ENCODE data around the gene UBE2C. TPM values are rescaled to one million over a fixed set of nuclear protein-coding genes. Genes with fewer than 3 reads are reported as not detected.
A peak's percentile ranks its signal among the peaks of the same experiment; 100 is the strongest.
"Not testable (repeated sequence)": the region's sequence is repeated elsewhere in the genome, so short reads cannot be mapped to it uniquely, and the experiment has no call there.

UBE2C gene
- polyA plus RNA-seq (ENCODE audit: insufficient read length in 3 of 3) = 10 to 100 TPM; 62.5 to 67.2 (median 66.1) TPM

- peak; percentile 97 to 99 (median 98) for DNase-seq (ENCODE audit: low read depth in 3 of 3, low spot score in 2 of 3)
Observed at GRCh38 chr20:45812157-45813005, at the start of gene UBE2C. Gene UBE2C (plus strand): TSS chr20:45812644. CDS start chr20:45812696, 52 bp downstream.

DNA sequence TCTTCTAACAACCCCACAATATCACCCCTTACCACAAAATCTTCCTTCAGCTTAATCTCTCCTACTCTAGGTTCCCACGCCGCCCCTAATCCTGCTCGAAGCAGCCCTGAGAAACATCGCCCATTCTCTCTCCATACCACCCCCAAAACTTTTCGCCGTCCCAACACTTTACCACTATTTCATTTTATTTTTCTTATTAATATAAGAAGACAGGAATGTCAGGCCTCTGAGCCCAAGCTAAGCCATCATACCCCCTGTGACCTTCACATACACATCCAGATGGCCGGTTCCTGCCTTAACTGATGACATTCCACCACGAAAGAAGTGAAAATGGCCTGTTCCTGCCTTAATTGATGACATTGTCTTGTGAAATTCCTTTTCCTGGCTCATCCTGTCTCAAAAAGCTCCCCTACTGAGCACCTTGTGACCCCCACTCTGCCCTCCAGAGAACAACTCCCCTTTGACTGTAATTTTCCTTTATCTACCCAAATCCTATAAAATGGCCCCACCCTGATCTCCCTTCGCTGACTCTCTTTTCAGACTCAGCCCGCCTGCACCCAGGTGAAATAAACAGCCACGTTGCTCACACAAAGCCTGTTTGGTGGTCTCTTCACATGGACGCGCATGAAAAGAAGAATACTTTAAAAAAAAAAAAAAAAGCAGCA lies 47.7 kb upstream of the UBE2C start:
- not testable (repeated sequence) for DNase-seq (ENCODE audit: low read depth in 3 of 3, low spot score in 2 of 3)

- DNase-seq (ENCODE audit: low read depth in 3 of 3, low spot score in 2 of 3) = no peak
Observed at GRCh38 chr20:45765307-45765875, 47.1 kb upstream of the UBE2C start.

- DNase-seq (ENCODE audit: low read depth in 3 of 3, low spot score in 2 of 3) = peak in 1 of 3 donors; percentile 3
Observed at GRCh38 chr20:45765980-45766379, 46.5 kb upstream of the UBE2C start.

DNA sequence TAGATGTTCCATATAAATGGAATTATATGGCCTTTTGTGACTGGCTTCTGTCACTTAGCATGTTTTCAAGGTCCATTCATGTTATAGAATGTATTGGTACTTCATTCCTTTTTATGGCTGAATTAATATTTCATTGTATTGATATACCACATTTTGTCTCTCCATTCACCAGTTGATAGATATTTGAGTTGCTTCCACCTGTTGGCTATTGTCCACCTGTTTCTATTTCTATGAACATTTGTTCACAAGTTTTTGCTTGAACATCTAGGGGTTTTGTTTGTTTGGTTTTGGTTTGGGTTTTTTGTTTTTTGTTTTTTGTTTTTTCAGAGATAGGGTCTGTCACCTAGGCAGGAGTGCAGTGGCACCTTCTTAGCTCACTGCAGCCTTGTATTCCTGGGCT lies 44.0 kb upstream of the UBE2C start:
- DNase-seq (ENCODE audit: low read depth in 3 of 3, low spot score in 2 of 3) = no peak

GRCh38 chr20:45771182-45771759 lies 41.2 kb upstream of the UBE2C start:
- DNase-seq (ENCODE audit: low read depth in 3 of 3, low spot score in 2 of 3) = peak; percentile 66 to 75 (median 74)

GRCh38 chr20:45772693-45773092 lies 39.8 kb upstream of the UBE2C start:
- no peak for DNase-seq (ENCODE audit: low read depth in 3 of 3, low spot score in 2 of 3)

- DNase-seq (ENCODE audit: low read depth in 3 of 3, low spot score in 2 of 3) = no peak
Observed at GRCh38 chr20:45774945-45775344, 37.5 kb upstream of the UBE2C start.

GRCh38 chr20:45775411-45775810 lies 37.0 kb upstream of the UBE2C start:
- DNase-seq (ENCODE audit: low read depth in 3 of 3, low spot score in 2 of 3) = no peak

DNA sequence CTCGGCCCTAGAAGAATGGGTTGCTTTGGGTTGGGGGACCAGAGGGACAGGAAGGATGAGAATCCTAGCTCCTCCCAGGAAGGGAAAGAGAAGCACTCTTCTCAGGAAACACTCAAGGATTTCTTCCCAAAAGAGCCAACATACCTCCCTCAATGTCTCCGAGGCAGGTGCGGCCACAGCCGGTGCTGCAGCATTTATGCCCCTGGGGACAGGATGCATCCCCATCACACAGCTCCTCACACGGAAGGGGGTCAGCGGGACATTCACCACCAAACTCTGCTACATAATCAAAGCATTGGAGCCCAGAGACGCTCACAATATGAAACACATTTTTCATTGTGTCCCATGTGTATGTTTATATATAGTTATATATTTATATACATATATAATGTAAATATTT lies 35.5 kb upstream of the UBE2C start:
- no peak for DNase-seq (ENCODE audit: low read depth in 3 of 3, low spot score in 2 of 3)

DNA sequence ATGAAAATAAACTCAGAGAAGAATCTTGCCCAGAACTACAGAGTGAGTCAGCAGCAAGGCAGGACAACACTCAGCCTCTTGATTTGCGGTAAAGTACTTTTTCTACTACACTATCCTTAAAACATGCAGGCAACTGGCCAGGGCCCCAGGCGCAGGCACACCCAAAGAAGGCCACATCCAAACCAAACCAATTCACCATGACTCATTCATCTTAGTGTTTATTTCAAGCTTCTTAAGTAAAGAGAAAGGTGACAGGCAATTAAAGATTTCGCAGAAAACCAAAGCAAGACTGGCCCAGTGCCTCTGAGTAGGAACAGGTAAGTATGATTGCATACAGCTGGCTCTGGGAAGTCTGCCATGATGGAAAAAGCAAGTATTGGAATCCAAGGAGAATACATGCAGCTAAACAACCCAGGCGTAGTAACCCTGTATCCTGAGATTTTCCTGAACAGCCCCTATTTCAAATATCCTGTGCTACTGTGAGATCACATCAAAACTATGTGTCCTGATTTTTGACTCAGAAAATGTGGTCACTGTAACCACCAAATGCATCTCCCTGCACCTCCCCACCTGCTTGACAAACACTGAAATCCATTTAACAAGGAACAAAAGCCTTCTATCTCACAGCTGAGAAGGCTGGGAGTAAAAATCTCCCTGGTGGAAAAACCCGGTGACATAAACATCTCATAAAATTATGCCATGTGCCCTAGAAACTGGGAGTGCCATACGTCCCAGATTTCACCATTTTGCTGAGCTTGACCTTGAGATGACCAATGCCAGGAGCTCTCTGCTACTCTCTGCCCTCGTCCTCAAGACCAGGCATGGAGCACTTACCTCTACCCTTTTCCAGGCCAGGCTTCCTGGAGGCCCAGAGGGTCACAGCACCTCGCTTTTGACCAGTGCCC lies 33.2 kb upstream of the UBE2C start:
- DNase-seq (ENCODE audit: low read depth in 3 of 3, low spot score in 2 of 3) = no peak

DNA sequence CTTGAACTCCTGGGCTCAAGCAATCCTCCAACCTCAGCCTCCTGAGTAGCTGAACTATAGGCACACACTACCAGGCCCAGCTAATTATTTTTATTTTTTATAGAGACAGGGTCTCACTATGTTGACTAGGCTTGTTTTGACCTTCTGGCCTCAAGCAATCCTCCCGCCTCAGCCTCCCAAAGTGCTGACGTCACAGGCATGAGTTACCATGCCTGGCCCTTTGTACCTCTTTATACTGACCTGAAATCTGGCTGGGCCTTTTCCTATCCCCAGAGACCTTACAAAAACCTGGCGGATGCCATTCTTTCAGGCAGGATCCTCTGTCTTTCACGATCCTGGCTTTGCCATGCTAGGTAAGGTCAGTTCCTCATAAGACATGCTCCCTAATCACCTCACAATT lies 32.3 kb upstream of the UBE2C start:
- no peak for DNase-seq (ENCODE audit: low read depth in 3 of 3, low spot score in 2 of 3)

GRCh38 chr20:45781391-45781931 lies 31.0 kb upstream of the UBE2C start:
- no peak for DNase-seq (ENCODE audit: low read depth in 3 of 3, low spot score in 2 of 3)

DNA sequence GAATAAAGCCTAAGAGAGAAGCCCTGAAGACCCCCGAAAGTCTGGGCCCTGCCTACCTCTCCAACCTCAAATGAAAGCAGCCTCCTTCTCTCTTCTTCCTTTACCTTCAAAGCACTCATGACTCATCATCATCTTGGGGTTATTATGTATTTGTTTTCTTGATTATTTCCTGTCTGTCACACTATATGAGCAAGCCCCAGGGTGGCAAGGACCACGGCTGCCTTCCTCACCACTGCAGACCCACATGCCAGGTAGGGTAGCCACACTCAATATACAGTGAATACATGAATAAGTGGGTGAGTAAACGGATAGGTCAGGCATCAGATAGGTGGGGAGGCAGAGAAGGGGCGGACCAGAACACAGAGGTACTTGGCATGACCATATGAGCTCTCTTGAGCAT lies 29.6 kb upstream of the UBE2C start:
- no peak for DNase-seq (ENCODE audit: low read depth in 3 of 3, low spot score in 2 of 3)

GRCh38 chr20:45783656-45784294 lies 28.7 kb upstream of the UBE2C start:
- DNase-seq (ENCODE audit: low read depth in 3 of 3, low spot score in 2 of 3) = no peak

- no peak for DNase-seq (ENCODE audit: low read depth in 3 of 3, low spot score in 2 of 3)
Observed at GRCh38 chr20:45788351-45788750, 24.1 kb upstream of the UBE2C start.

DNA sequence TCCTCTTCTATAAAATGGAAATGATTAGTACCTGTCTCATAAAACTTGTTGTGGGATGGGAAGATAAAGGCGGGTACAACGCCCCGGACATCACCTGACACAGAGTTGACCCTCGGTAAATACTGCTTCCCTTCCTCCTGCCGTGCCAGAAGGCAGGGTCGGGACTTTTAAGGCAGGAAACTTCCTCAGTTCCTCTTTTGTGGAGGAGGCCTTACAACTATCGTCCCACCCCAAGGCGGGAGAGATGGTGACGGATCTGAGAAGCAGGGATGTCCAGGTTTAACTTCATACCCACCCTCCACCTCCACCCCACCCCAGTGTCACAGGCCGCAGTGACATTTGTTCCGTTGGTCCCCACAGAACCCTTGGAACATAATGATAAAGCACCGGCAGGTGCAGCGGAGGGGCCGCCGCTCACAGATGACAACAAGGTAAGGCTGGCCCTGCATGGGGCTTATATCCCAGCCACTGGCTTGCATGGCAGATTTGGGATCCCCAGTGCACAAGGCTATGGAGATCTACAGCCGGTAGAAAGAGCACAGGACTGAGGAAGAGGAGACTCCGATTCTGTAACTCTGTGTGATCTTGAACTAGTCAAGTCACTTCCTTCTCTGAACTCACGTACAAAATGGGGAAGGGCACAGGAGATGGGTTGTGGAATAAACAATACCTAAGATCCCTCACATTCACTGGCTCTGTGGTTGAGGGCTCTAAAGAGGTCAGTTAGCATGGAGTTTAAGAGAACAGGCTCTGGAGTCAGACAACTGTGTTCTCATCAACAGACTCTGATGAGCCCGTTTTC lies 19.9 kb upstream of the UBE2C start:
- no peak for DNase-seq (ENCODE audit: low read depth in 3 of 3, low spot score in 2 of 3)

DNA sequence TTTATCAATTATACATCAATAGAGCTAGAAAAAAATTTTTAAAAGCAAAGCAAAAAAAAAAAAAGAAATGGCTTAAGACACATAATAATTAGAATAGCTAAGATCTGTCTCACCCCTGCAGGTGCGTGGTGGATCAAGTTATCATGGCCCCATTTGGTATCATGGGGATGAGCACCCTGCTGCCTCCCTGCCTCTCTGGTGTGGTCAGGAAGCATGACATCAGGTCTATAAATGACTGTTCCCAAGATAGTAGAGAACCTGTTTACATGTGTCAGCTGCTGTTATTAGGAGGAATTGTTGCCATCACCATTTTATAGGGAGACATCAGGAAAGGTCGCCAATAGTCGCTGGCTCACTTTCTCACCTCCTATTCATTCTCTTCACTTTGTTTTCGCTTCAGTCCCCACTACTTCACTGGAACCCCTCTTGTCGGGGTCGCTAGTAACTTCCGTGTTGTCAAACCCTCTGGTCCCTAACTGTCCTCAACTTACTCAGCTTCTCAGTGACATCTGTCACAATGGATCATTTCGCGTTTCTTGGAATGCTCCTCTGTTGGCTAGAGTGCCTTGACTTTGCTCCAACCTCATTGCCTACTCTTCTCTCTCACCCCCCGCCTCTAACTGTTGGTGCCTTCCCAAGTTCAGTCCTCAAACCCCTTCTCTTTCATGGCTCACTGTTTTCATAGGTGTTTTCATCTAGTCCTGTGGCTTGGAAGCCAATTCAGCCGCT lies 15.9 kb upstream of the UBE2C start:
- no peak for DNase-seq (ENCODE audit: low read depth in 3 of 3, low spot score in 2 of 3)
